Activated naive CD8-positive, alpha-beta T cell treated with anti-CD3 and anti-CD28 coated beads, Interleukin-2, amount 10 ng/mL, durations not matched to agents 7 days and 5 days (primary cell): Measurements from ENCODE around the gene EML6. TPM values are rescaled to one million over a fixed set of nuclear protein-coding genes. Genes with fewer than 3 reads are reported as not detected.
A peak's percentile ranks its signal among the peaks of the same experiment; 100 is the strongest.

ENCODE experiments used
- ATAC-seq: fragments of 150-1000 bp; cut with Tn5 transposase; one replicate; pipeline ENCODE4 v1.10.0; 2021; ENCODE audit warnings: low read depth, moderate library complexity
- POLR2A ChIA-PET: fragments of 350-600 bp; sonication (Branson Sonifier 250); formaldehyde crosslinking; loops from one replicate; lab custom pipeline; 2021; ENCODE audit warnings: antibody characterized with exemption; lab: Charles Lee
- DNase-seq: peaks from one replicate; pipeline ENCODE4 v3.0.0; 2021
- H3K27ac Mint-ChIP-seq: one replicate; pipeline ENCODE4 v1.8.0; 2022; ENCODE audit warnings: mild to moderate bottlenecking, mixed read lengths
- H3K27me3 Mint-ChIP-seq: one replicate; pipeline ENCODE4 v1.8.0; 2022; ENCODE audit warnings: mild to moderate bottlenecking, moderate library complexity, mixed read lengths
- H3K36me3 Mint-ChIP-seq: one replicate; pipeline ENCODE4 v1.8.0; 2021; ENCODE audit warnings: mild to moderate bottlenecking, mixed read lengths
- H3K4me1 Mint-ChIP-seq: one replicate; pipeline ENCODE4 v1.8.0; 2021; ENCODE audit warnings: mixed read lengths
- H3K4me3 Mint-ChIP-seq: one replicate; pipeline ENCODE4 v1.8.0; 2022; ENCODE audit warnings: mild to moderate bottlenecking, moderate library complexity, mixed read lengths
- H3K9me3 Mint-ChIP-seq: one replicate; pipeline ENCODE4 v1.8.0; 2021; ENCODE audit warnings: mixed read lengths
- total RNA-seq, 2 experiments: library from RNA; stranded (reverse); gene quantifications; one replicate each; pipeline ENCODE4 v1.2.3, GENCODE V29; 2021

EML6 gene
- total RNA-seq, 2 experiments from 2014 or later: 2.1 to 2.4 TPM

DNA sequence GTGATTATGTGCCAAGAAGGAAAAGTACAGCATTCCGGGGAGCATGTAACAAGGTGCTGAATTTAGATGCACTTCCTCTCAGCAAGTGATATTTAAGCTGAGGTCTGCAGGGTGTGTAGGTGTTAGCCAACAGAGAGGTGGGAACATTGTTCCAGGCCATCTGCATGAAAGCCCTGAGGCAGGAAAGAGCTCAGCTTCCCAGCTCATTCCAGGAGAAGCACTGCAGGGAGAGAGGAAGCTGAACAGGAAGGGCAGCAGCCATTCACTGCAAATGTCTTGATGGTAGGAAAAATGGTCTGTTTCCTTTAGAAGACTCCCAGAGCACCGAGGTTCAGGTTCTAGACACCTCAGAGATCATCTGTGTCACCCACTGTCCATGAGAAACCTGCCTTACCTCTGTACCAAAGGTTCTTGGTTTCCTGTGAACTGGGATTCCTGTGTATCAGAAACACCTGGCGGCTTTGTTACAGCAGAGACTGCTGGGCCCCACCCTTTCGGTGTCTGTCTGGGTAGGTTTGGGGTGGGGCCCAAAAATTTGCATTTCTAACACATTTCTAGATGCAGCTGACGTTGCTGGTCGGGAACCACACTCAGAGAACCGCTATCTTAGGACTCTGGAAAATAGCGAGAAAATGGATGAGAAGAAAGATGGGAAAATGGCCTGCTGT, 242.8 kb downstream of the EML6 start:
- Mint-ChIP-seq H3K4me1 (peaks cover 12% of the 10 kb centered on the region), H3K4me3 (no peak overlapping the region), H3K9me3 (no peaks in the 10 kb centered on the region), H3K27ac (peak overlapping the region; percentile 1), H3K36me3 (peaks cover 12% of the 10 kb centered on the region), H3K27me3 (no peaks in the 10 kb centered on the region)
- DNase-seq: no peak
- ATAC-seq: no peak
- POLR2A ChIA-PET: no interaction called here

DNA sequence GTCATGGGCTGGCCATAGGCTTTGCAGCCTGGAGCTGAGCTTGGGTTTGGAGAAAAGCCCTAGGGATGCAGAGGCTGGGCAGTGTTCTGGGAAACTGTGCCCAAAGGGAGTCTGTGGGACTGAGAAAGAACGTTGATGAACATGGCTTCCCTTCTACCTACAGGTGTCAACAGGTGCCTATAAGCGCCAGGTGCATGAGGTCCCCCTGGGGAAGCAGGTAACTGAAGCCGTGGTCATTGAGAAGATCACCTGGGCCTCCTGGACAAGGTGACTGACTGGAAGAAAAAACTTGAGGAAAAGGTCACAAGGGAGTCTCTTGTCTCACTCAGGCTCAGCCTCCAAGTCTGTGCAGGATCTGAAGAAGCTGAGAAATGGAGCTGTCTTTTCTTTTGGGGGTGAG, 243.4 kb downstream of the EML6 start:
- H3K36me3 Mint-ChIP-seq: peaks cover 12% of the 10 kb centered on the region
- POLR2A ChIA-PET: no interaction called here
- no peaks in the 10 kb centered on the region for H3K27me3 Mint-ChIP-seq
- H3K9me3 Mint-ChIP-seq: no peaks in the 10 kb centered on the region
- H3K4me3 Mint-ChIP-seq: no peak overlapping the region
- DNase-seq (no peak), ATAC-seq (no peak)
- H3K4me1 Mint-ChIP-seq: peaks cover 12% of the 10 kb centered on the region
- no peak overlapping the region for H3K27ac Mint-ChIP-seq

DNA sequence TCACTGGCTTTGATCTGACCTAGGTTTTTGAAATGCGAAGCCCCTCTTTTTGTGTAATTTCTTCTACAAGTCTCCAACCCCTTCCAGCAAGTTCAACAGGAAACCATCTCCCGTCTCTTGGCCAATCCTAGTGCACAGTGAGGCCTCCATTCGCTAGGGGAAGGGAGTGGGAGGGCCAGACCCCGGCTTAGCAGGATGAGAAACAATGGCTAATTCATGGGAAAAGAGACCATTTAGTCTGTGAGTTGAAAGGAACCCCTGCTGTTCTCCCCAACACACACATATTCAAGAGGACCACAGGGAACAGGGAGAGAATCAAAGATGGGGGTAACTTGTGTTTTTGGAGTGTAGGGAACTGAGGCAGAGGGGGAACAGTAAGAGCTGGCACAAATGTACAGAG, 243.8 kb downstream of the EML6 start:
- ATAC-seq: no peak
- H3K27me3 Mint-ChIP-seq: no peaks in the 10 kb centered on the region
- POLR2A ChIA-PET: no interaction called here
- H3K4me3 Mint-ChIP-seq: no peak overlapping the region
- DNase-seq: no peak
- peaks cover 11% of the 10 kb centered on the region for H3K36me3 Mint-ChIP-seq
- no peaks in the 10 kb centered on the region for H3K9me3 Mint-ChIP-seq
- H3K27ac Mint-ChIP-seq: no peak overlapping the region
- peaks cover 12% of the 10 kb centered on the region for H3K4me1 Mint-ChIP-seq

DNA sequence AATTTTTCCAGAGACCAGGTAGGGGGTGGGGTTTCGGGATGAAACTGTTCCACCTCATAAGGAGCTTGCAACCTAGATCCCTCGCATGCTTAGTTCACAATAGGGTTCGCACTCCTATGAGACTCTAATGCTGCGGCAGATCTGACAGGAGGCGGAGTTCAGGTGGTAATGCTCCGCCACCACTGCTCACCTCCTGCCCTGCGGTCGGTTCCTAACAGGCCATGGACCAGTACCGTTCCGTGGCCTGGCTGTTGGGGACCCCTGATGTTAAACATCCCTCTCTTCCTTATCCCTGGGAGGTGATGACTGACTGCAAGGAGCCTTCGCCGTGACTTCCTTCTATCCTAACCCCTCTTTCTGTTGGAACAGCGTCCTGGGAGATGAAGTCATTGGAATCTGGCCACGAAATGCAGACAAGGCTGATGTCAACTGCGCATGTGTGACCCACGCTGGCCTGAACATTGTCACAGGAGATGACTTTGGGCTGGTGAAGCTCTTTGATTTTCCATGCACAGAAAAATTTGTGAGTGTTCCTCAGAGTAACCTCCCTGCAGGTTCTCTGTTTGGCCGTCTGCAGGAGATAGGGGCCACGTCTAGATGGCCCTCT, 244.4 kb downstream of the EML6 start:
- H3K36me3 Mint-ChIP-seq: peaks cover 14% of the 10 kb centered on the region
- no peak for DNase-seq
- no peak overlapping the region for H3K27ac Mint-ChIP-seq

DNA sequence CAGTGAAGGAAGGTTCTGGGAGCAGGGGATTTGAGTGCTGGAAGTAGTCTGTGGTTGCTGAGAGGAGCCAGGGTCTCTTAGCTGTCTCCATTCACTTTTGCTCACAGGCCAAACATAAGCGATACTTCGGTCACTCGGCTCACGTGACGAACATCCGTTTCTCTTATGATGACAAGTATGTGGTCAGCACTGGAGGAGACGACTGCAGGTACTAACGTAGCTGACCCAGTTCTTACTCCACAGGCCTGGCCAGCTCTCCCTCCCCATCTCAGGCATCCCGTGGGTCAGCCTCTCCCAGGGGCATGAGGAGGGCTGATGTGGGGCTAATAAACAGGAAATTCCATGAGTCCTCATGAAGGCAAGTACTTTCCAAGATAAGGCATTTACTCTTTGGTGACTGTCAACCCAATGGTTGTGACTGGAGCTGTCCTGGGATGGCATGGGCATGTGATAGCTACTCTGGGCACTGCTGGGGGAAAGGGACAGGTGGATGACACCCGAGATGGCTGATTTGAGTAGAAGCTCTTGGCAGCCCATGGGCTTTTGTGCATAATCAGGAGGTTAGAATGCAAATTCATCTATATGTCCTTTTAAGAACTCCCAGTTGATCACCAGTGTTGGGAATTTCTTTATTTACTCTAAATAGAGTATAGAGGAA, 245.2 kb downstream of the EML6 start:
- peaks cover 17% of the 10 kb centered on the region for H3K36me3 Mint-ChIP-seq
- ATAC-seq (no peak), DNase-seq (no peak)
- H3K9me3 Mint-ChIP-seq: no peaks in the 10 kb centered on the region
- no peak overlapping the region for H3K27ac Mint-ChIP-seq
- no peaks in the 10 kb centered on the region for H3K27me3 Mint-ChIP-seq
- peaks cover 12% of the 10 kb centered on the region for H3K4me1 Mint-ChIP-seq
- no peak overlapping the region for H3K4me3 Mint-ChIP-seq
- POLR2A ChIA-PET: no interaction called here

More for the DNA sequence above, 244.4 kb downstream of the EML6 start:
- Mint-ChIP-seq H3K4me3 (no peak overlapping the region), H3K27me3 (no peaks in the 10 kb centered on the region), H3K4me1 (peaks cover 12% of the 10 kb centered on the region), H3K9me3 (no peaks in the 10 kb centered on the region)
- ATAC-seq: no peak
- POLR2A ChIA-PET: no interaction called here

DNA sequence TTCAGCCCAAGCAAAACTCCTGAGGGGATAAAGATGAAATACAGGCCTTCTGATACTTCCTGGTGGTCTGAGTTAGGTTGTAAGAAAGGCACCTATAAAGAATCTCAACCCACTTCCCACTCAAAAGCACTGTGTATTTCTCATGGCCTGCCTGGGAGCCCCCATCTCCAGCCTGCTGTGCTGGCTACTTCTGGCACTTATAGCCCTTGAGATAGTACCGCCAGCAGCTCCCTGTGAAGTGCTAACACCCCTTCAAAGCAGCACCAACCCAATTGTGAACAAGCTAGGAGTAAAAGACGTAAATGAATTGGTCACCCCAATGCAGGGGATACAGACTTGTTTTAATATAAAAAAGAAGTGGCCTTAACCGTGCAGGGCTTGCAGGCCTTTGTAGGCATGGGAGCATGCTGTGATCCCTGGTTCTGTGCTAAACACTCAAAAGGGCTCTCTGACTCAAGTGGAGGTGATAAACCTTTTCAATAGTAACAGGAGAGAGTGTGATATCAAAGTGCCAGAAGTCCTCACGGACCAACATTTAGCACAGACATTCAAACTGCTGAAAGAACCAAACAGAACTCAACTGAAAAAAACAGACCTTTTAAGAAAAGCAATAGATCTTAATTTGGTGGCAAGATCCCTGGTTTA, 246.0 kb downstream of the EML6 start:
- Mint-ChIP-seq H3K9me3 (no peaks in the 10 kb centered on the region), H3K4me3 (no peak overlapping the region), H3K36me3 (peaks cover 17% of the 10 kb centered on the region), H3K4me1 (peaks cover 11% of the 10 kb centered on the region), H3K27me3 (no peaks in the 10 kb centered on the region), H3K27ac (no peak overlapping the region)
- DNase-seq: no peak
- POLR2A ChIA-PET: no interaction called here
- ATAC-seq: no peak

DNA sequence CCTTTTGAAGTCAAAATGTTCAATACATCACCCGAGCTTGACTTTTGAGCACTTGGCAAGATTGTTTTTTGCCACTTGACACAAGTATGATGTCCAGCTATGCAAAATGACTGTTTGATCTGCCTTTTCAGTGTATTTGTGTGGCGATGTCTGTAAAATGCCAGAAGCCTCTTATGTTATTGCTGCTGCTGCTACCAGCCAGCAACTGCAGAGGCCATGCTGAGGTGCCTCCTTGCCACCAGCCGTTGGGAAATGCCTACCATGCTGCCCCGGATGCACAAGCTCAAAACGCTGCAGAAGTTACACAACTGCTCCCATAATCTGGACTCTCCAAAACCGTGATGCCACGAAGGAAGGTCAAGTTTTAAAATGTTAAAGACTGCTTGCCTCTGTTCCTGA, 246.5 kb downstream of the EML6 start:
- Mint-ChIP-seq H3K9me3 (no peaks in the 10 kb centered on the region), H3K36me3 (peaks cover 17% of the 10 kb centered on the region), H3K27ac (no peak overlapping the region), H3K27me3 (no peaks in the 10 kb centered on the region), H3K4me3 (no peak overlapping the region), H3K4me1 (peaks cover 7% of the 10 kb centered on the region)
- POLR2A ChIA-PET: no interaction called here
- DNase-seq (no peak), ATAC-seq (no peak)

DNA sequence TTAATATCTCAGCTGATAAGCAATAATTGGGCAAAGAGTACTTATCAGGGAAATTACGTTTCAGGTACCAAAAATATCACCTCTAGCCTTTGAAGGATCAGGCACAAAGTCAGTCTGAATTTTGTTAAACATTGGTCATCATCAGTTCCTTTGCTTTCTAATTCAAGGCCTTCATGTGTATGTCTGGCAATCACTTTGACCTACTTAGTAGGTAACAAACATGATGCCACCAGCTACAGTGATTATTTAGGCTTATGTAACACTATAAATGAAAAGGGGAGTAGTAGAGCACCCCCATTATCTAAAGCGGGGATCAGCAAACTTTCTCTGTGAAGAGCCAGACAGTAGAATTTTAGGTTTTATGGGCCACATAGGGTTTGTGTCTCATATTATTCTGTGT, 251.7 kb downstream of the EML6 start:
- DNase-seq: no peak
- Mint-ChIP-seq H3K27ac (no peak overlapping the region), H3K9me3 (no peaks in the 10 kb centered on the region), H3K4me1 (peaks cover 13% of the 10 kb centered on the region), H3K4me3 (no peak overlapping the region), H3K36me3 (peaks cover 14% of the 10 kb centered on the region), H3K27me3 (no peaks in the 10 kb centered on the region)
- ATAC-seq: no peak
- POLR2A ChIA-PET: interaction anchor here (0.6 kb wide), 2 partner anchors 51 to 1044 kb away, joined by 3 read pairs; no protein-coding TSS in a partner anchor

DNA sequence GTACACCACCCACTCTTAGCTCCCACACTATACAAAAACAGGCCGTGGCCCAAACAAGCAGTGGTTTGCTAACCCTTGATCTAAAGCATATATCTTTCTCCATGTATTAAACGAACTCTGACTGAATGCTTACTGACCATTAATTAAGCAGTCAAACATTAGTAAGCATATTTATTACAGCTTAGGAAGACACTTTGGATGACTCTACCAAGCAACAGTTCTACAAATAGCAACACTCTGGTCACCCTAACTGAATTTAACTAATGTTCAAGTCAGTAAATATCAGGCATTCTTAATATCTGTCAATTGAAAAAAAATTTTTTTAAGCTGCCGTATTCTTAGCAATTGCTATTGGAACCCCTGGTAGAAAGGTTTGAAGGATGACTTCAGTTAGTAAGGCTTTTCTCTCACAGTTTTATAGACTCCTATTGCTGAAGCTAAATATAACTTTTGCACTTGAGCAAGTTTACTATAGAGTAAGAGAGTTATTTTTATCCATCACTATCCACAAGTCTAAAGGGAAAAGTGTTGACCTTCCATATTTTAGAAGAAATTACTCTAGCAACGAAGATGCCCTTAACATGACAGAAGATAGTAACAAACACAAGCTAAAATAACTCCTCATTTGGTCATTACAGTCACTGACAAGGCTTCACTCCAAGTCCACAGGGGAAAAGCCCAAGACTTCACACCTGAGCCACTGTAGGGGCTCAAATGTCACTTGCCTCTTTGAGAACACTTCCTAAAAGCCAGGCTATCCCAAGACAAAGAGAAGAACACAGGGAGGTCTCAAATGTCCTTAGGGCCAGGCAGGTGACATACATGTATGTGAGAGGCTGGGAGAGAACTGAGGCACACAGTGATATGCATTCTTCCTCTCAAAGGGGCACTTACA, 252.4 kb downstream of the EML6 start:
- Mint-ChIP-seq H3K4me3 (no peak overlapping the region), H3K27me3 (no peaks in the 10 kb centered on the region), H3K36me3 (peaks cover 14% of the 10 kb centered on the region), H3K4me1 (peaks cover 15% of the 10 kb centered on the region), H3K27ac (no peak overlapping the region), H3K9me3 (no peaks in the 10 kb centered on the region)
- DNase-seq (no peak), ATAC-seq (no peak)
- POLR2A ChIA-PET: interaction anchor here (0.6 kb wide), 2 partner anchors 52 to 1045 kb away, joined by 3 read pairs; no protein-coding TSS in a partner anchor

DNA sequence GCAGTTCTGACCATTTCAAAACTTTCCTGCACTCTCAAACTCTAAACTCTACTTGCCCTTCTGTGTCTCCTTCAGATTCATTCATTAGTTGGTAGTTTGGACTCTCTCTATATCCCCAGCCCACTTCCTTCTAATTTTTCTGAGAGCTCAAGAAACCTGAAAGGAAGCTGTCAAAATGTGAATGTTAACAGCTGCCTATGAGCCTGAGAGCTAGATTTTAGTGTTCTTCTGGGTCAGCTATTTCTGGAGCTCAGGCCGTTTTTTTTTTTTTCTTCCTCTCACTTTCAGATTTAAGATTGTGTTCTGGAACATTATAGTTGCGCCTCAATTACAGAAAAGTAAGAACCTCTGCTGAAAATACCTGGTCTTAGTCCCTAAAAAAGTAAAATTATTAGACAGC, 253.7 kb downstream of the EML6 start:
- Mint-ChIP-seq H3K27ac (no peak overlapping the region), H3K36me3 (peaks cover 17% of the 10 kb centered on the region), H3K9me3 (no peaks in the 10 kb centered on the region), H3K4me1 (peaks cover 18% of the 10 kb centered on the region), H3K4me3 (no peak overlapping the region), H3K27me3 (no peaks in the 10 kb centered on the region)
- ATAC-seq (no peak), DNase-seq (no peak)
- POLR2A ChIA-PET: interaction anchor here (0.7 kb wide), 1 partner anchor 49 kb away, joined by 4 read pairs; no protein-coding TSS in a partner anchor

DNA sequence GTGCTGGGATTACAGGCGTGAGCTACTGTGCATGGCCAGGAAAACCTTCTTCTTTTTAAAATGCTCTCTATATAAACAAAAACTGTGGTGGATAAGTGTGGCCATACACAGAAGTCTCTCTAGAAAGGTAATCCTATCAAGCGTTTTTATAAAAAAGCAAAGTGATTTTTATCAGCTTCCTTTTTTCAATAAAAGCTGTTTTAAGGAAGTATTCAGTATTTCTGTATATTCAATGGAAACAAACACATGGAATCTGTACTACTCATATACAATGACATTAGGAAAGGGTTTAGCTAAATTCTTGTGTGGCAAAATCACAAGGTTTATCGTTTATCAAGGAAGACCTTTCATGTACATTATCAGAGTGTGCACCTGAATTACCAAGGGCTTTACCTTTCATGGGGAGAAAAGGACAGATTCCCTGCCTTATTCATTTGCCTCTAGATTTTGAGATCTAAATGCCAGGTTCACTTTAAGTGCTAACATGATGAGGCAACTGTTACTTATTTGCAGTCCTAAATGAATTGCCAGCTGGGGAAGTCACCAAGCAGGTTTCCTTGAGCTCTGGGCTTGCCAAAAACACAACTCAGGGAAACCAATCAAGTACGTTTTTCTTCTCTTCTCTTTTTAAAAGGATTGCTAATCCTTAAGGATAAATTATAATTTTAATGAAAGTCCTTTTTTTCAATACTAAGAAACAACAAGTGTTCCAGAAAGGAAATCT, 256.0 kb downstream of the EML6 start:
- H3K27ac Mint-ChIP-seq: no peak overlapping the region
- ATAC-seq (no peak), DNase-seq (no peak)
- peaks cover 21% of the 10 kb centered on the region for H3K4me1 Mint-ChIP-seq
- H3K9me3 Mint-ChIP-seq: no peaks in the 10 kb centered on the region
- no peak overlapping the region for H3K4me3 Mint-ChIP-seq
- H3K36me3 Mint-ChIP-seq: peaks cover 23% of the 10 kb centered on the region
- POLR2A ChIA-PET: no interaction called here
- no peaks in the 10 kb centered on the region for H3K27me3 Mint-ChIP-seq

DNA sequence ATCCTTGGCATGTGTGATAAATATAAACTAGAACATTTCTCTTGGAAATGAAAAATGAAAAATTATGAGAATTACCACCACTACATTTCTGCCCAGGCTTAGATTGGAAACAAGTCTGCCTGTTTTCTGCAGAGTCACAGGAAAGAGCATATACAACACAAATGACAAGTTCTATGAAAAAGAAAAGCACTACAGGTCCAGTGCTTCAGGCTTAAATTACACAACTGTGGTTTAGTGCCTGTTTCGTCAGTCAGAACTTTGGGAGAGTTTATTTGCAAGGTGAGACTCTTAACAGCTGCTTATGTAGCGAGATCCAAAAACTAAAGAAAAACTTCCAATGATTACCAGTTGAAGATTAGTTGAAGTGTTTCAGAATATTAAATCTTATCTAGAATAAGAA, 257.9 kb downstream of the EML6 start:
- H3K9me3 Mint-ChIP-seq: no peaks in the 10 kb centered on the region
- H3K27ac Mint-ChIP-seq: no peak overlapping the region
- H3K27me3 Mint-ChIP-seq: no peaks in the 10 kb centered on the region
- H3K36me3 Mint-ChIP-seq: peaks cover 32% of the 10 kb centered on the region
- DNase-seq: no peak
- no peak overlapping the region for H3K4me3 Mint-ChIP-seq
- H3K4me1 Mint-ChIP-seq: peaks cover 20% of the 10 kb centered on the region
- POLR2A ChIA-PET: no interaction called here
- no peak for ATAC-seq
